Stomach (tissue), 9 donors: ENCODE data around the gene MAT2A. TPM values are rescaled to one million over a fixed set of nuclear protein-coding genes. Genes with fewer than 3 reads are reported as not detected.
A peak's percentile ranks its signal among the peaks of the same experiment; 100 is the strongest.

ENCODE experiments used
- DNase-seq, 2 donors: peaks; one replicate each; pipeline versions ENCODE4 v3.0.0 to v3.0.0-alpha.2; 2013 to 2019
- H3K27ac ChIP-seq, 5 donors: fragments of 200-600 bp in 4 of 5; sonication (generic) in 4 of 5; one replicate each; pipeline ENCODE4 v1.5.1; 2013 to 2019; ENCODE audit warnings: mild to moderate bottlenecking in 1 of 5, moderate library complexity in 1 of 5
- H3K27me3 ChIP-seq, 3 donors: fragments of 200-600 bp; sonication (generic); one replicate each; pipeline ENCODE4 v1.5.1; 2017 to 2019; ENCODE audit warnings: mixed run types in 1 of 3
- H3K36me3 ChIP-seq, 4 donors: fragments of 200-600 bp; sonication (generic); 1 replicate in 3 of 4; 2 replicates in 1 of 4; pipeline ENCODE4 v1.5.1; 2016 to 2019
- H3K4me1 ChIP-seq, 4 donors: fragments of 200-600 bp; sonication (generic); one replicate each; pipeline ENCODE4 v1.5.1; 2016 to 2019
- H3K4me3 ChIP-seq, 4 donors: fragments of 200-600 bp; sonication (generic) in 3 of 4; one replicate each; pipeline ENCODE4 v1.5.1; 2016 to 2019; ENCODE audit warnings: mild to moderate bottlenecking in 1 of 4
- H3K9me3 ChIP-seq, 4 donors: fragments of 200-600 bp; sonication (generic); one replicate each; pipeline ENCODE4 v1.5.1; 2016 to 2019
- EP300 ChIP-seq: sonication (generic); formaldehyde crosslinking; IDR thresholded peaks from one replicate; pipeline ENCODE4 v1.6.1; 2017; ENCODE audit warnings: antibody characterized with exemption
- POLR2A ChIP-seq, 4 donors: fragments of 450-650 bp; IDR thresholded peaks; one replicate each; pipeline ENCODE4 v1.6.1; 2016; ENCODE audit warnings: antibody characterized with exemption in 4 of 4, control low read depth in 2 of 4, mild to moderate bottlenecking in 1 of 4, moderate library complexity in 1 of 4
- POLR2AphosphoS5 ChIP-seq, 3 donors: sonication (generic); formaldehyde crosslinking; IDR thresholded peaks; one replicate each; pipeline ENCODE4 v1.6.1; 2016; ENCODE audit warnings: antibody characterized with exemption in 3 of 3
- WGBS, 5 donors: extraction: QIAGEN DNeasy Blood & Tissue Kit in 3 of 5; methylation state at CpG; one replicate each; pipeline versions ENCODE4 v1.1.5 to v1.1.7; 2013 to 2018; 5-methylcytosine and 5-hydroxymethylcytosine counted together
- intact Hi-C: fragments of 100-400 bp; cut with DNase I; formaldehyde crosslinking; loops from one replicate; pipeline ENCODE4 v1.15.1; 2023; ENCODE audit warnings: low total_unique reads
- polyA plus RNA-seq, 3 donors: library from polyadenylated mRNA; stranded (reverse); fragments of 200-250 nt; gene quantifications; one replicate each; pipeline ENCODE4 v1.2.3, GENCODE V29; 2013
- total RNA-seq, 5 donors: library from RNA; depleted of rRNA; stranded (reverse); fragments of >200 nt; gene quantifications; one replicate each; pipeline versions ENCODE4 v1.1.0 to v1.2.3, GENCODE V29; 2014 to 2016
- TF ChIP-seq, protein P1 (sequence below), 7 experiments: fragments of 450-650 bp in 4 of 7; fragments of 200-600 bp in 3 of 7; sonication (generic) in 3 of 7; IDR thresholded peaks; one replicate each; pipeline ENCODE4 v1.5.1; 2016 to 2019; ENCODE audit warnings: antibody characterized with exemption in 7 of 7, control low read depth in 2 of 7, mild to moderate bottlenecking in 1 of 7
- donor health status: healthy with polysubstance abuse.
- donor health status: Bipolar disorder and iron deficiency.
- donor health status: healthy.

MAT2A gene
- total and polyA plus RNA-seq, 8 donors = 73.3 to 278 (median 98.9) TPM

DNA sequence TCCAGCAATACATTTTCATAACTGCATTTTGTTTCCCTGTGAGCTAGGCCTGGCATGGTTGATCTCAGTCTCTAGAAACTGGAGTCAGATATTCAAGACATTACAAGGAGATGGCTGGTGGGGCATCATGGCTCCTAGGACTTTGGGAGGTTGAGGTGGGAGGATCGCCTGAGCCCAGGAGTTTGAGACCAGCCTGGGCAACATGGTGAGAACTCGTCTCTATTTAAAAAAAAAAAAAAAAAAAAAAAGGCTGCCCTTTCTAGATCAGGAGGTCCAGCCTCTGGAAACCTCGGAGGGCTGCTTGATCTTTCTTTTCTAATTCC, 38.1 kb downstream of the MAT2A start:
- WGBS, 5 donors = 12 to 48% (median 28%) methylated on average over 3 of the region's 3 CpGs
- peaks cover 18 to 38% (median 29%) of the 10 kb centered on the region in 4 donors for H3K4me1 ChIP-seq
- H3K9me3 ChIP-seq = no peaks in the 10 kb centered on the region
- TF ChIP-seq, protein P1, sequence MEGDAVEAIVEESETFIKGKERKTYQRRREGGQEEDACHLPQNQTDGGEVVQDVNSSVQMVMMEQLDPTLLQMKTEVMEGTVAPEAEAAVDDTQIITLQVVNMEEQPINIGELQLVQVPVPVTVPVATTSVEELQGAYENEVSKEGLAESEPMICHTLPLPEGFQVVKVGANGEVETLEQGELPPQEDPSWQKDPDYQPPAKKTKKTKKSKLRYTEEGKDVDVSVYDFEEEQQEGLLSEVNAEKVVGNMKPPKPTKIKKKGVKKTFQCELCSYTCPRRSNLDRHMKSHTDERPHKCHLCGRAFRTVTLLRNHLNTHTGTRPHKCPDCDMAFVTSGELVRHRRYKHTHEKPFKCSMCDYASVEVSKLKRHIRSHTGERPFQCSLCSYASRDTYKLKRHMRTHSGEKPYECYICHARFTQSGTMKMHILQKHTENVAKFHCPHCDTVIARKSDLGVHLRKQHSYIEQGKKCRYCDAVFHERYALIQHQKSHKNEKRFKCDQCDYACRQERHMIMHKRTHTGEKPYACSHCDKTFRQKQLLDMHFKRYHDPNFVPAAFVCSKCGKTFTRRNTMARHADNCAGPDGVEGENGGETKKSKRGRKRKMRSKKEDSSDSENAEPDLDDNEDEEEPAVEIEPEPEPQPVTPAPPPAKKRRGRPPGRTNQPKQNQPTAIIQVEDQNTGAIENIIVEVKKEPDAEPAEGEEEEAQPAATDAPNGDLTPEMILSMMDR (IDR thresholded peaks at IDR 0.05) = no peak
- TF ChIP-seq POLR2A (IDR thresholded peaks at IDR 0.05) = no peak
- TF ChIP-seq POLR2AphosphoS5 (IDR thresholded peaks at IDR 0.05) = no peak
- TF ChIP-seq EP300 = no peak
- peak overlapping the region; percentile 79 to 91 (median 90) for H3K27ac ChIP-seq
- peaks cover 0 to 10% (median 4%) of the 10 kb centered on the region in 4 donors for H3K36me3 ChIP-seq
- DNase-seq = no peak
- intact Hi-C loops = no loop called here
- peak overlapping the region in 3 of 4 donors; percentile 49 to 60 (median 53) for H3K4me3 ChIP-seq
- H3K27me3 ChIP-seq = no peaks in the 10 kb centered on the region

DNA sequence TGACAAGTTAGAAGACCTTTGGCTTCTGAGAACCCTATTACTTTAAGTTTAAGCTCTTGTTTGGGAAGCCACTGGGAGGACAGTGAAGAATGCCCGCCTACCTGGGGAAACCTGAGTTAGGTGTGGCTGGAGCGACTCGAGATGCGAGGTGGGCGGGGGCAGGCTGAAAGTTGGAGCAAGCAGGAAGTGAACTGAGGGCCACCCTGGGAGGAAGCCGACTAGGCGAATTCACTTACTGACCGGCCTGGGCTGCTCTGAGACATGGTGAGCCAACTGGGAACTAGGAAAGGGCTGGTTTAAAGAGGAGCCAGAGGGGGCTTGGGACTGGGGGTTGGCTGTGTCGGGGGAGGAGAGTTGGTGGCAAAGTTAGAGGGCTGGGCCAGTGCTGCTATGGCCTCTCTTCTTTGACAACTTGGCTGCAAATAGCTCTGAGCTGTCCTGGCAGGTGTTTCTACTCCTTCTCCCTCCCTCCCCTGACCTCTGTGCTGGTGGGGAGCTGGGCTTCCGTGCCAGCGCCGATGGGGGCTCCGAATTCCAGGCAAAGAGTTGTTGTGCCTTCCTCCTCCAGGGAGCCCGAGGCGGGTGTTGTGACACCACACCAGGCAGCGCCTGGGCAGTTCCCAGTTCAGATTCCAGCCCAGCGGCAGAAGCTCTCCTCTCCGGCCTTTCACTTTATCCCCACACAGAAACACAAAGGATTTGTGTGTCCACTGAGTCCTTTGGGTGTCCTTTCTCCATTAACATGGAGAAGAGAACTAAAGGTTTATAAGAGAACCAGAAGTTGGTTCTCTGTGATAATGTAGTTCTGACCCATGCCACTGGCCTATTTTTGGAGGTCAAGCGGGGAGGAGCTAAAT, 38.6 kb downstream of the MAT2A start, which contains the start of gene VAMP8:
TSS of gene VAMP8 (plus strand) at position 201 of the 857 bp plus-strand sequence. CDS start at position 262, 61 bp downstream.
- Histone ChIP-seq H3K9me3 (no peaks in the 10 kb centered on the region), H3K27ac (peak within 1 kb of the TSS; percentile 79 to 91 (median 90)), H3K27me3 (no peaks in the 10 kb centered on the region), H3K36me3 (peaks cover 0 to 16% (median 7%) of the 10 kb centered on the region in 4 donors), H3K4me1 (peaks cover 18 to 40% (median 29%) of the 10 kb centered on the region in 4 donors), H3K4me3 (peak within 1 kb of the TSS; percentile 46 to 60 (median 51))
- 6 to 26% (median 18%) methylated on average over 19 of the region's 19 CpGs for WGBS, 5 donors
- intact Hi-C loops = no loop called here
- TF ChIP-seq, protein P1 (IDR thresholded peaks at IDR 0.05) = no peak
- TF ChIP-seq POLR2AphosphoS5 (IDR thresholded peaks at IDR 0.05) = peak in 2 of 3 donors; percentile 34 to 70
- peak; percentile 87 to 92 for DNase-seq

DNA sequence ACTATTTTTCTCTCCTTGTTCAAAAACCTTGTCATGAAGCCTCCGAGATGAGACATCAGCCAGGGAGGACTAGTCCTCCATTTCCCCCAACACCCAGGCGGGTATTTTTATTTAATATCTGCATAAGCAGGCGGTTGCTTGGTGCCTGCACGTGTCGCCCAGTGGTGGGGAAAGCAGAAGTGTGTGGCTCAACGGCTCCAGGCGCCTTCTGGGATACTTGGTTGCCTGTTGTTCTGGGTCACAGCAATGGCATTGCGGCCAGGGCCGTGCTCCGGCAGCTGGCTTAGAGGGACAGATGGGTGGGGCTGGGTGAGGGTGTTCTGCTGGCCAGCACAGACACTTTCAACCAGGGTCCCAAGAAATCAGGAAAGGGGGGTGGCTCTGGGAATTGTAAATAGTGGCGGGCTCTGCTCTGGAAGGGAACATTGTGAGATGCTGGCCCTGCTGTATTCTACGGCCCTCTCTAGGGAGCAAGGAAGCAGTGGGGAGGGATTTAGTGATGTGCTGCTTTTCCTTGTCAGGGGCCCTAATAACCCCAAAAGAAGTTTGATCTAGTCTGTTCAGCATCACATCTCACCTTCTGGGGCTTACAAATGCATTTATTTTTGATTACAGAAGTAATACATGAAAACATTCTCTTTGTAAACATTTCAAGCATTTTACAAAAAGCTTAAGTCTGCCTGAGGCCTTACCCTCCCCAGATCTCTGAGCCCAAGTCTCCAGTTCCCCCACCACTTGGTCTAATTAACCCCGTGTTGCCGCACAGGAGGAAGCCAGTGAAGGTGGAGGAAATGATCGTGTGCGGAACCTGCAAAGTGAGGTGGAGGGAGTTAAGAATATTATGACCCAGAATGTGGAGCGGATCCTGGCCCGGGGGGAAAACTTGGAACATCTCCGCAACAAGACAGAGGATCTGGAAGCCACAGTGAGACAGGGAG, 39.5 kb downstream of the MAT2A start:
- 30 to 42% (median 32%) methylated on average over 18 to 19 of the region's 19 CpGs for WGBS, 5 donors
- DNase-seq = peak; percentile 63 to 73
- Histone ChIP-seq H3K27ac (peak overlapping the region; percentile 68 to 91 (median 86)), H3K27me3 (no peaks in the 10 kb centered on the region), H3K4me1 (peaks cover 20 to 49% (median 36%) of the 10 kb centered on the region in 4 donors), H3K4me3 (peak overlapping the region; percentile 46 to 60 (median 51)), H3K9me3 (no peaks in the 10 kb centered on the region), H3K36me3 (peaks cover 0 to 21% (median 8%) of the 10 kb centered on the region in 4 donors)
- intact Hi-C loops = no loop called here
- peak in 1 of 3 donors; percentile 13 for TF ChIP-seq POLR2AphosphoS5 (IDR thresholded peaks at IDR 0.05)
- no peak for TF ChIP-seq POLR2A (IDR thresholded peaks at IDR 0.05)

DNA sequence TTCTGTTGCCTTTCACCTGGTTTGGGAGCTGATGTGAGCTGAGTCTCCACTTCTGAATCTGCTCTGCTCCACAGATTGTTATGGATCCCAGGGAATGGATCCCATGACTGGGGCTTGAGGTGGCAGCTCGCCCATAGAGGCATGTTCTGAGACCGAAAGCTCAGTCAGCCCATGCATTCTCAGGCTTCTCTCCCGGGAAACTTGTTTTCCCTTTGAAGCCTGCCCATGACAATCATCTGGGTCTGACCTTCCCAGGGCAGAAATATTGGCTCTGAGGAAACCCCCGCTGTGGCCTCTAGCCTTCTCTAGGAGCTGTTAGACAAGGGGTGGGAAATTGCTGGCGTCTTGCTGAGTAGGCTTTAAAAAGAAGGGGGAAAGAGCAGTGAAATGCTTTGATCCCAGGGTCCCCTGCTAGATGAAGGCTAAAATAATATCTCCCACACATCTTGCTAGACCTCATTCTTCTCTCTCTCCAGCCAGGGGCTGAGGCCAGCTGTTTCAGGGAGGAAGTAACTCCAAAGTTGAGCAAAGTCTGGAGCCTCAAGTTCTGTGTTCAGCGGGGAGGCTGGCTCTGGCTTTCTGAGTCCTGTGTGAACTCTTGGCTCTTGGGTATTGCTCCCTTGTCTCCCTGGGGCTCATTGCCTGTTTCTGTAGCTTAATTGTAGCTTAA, 40.4 kb downstream of the MAT2A start:
- intact Hi-C loops = no loop called here
- H3K4me1 ChIP-seq = peaks cover 28 to 58% (median 44%) of the 10 kb centered on the region in 4 donors
- WGBS, 5 donors = 47 to 67% (median 59%) methylated on average over 6 of the region's 6 CpGs

More for the DNA sequence above, 40.4 kb downstream of the MAT2A start:
- TF ChIP-seq EP300 (no peak), POLR2A (IDR thresholded peaks at IDR 0.05) (no peak), POLR2AphosphoS5 (IDR thresholded peaks at IDR 0.05) (no peak)
- TF ChIP-seq, protein P1 (IDR thresholded peaks at IDR 0.05) = no peak
- Histone ChIP-seq H3K9me3 (no peaks in the 10 kb centered on the region), H3K27me3 (no peaks in the 10 kb centered on the region), H3K4me3 (peak overlapping the region in 3 of 4 donors; percentile 46 to 60 (median 49)), H3K36me3 (peaks cover 0 to 21% (median 8%) of the 10 kb centered on the region in 4 donors), H3K27ac (peak overlapping the region in 4 of 5 donors; percentile 79 to 91 (median 88))
- DNase-seq = no peak
